GM12878 (cell line): Measurements from ENCODE around the gene CCL23. TPM values are rescaled to one million over a fixed set of nuclear protein-coding genes. Genes with fewer than 3 reads are reported as not detected.

Experiments
- ATAC-seq: fragments of 200-7000 bp; cut with Tn5 transposase; 3 replicates; pipeline ENCODE4 v1.9.1; 2020; ENCODE audit warnings: mild to moderate bottlenecking, moderate library complexity
- BruUV-seq: library from RNA; stranded (reverse); fragments of 400-500 nt; replicated peaks from 2 replicates; lab custom pipeline; 2021; lab: Mats Ljungman, UMichigan
- CTCF ChIA-PET: fragments of 300-600 bp; sonication (Branson Sonifier 250); formaldehyde crosslinking; extraction: SDS; loops from one replicate; lab custom pipeline; 2021; ENCODE audit warnings: inconsistent platforms; lab: Yijun Ruan, JAX
- POLR2A ChIA-PET: fragments of 350-600 bp; formaldehyde crosslinking; extraction: SDS; loops from one replicate; lab custom pipeline; 2021; ENCODE audit warnings: inconsistent platforms; lab: Charles Lee
- RAD21 ChIA-PET: fragments of 300-600 bp; sonication (Branson Sonifier 250); formaldehyde crosslinking; loops from one replicate; lab custom pipeline; 2023; ENCODE audit warnings: antibody characterized with exemption; ENCODE audit not compliant: unreplicated experiment; lab: Charles Lee
- SMC1A ChIA-PET: fragments of 300-600 bp; sonication (Branson Sonifier 250); formaldehyde crosslinking; loops from one replicate; lab custom pipeline; 2023; ENCODE audit not compliant: unreplicated experiment, uncharacterized antibody; lab: Charles Lee
- DNase-seq: peaks from one replicate; pipeline ENCODE4 v3.0.0-alpha.2; 2011; ENCODE audit warnings: low read depth, low spot score
- FAIRE-seq: peaks from 3 replicates; lab custom pipeline; 2011; peaks lifted over from hg19 to GRCh38; lab: Jason Lieb, UNC
- H2AFZ ChIP-seq: 2 replicates; pipeline ENCODE4 v1.6.0; 2011; ENCODE audit warnings: low read depth, low read length, control low read depth; ENCODE audit not compliant: control insufficient read depth
- H3K27ac ChIP-seq: 2 replicates; pipeline ENCODE4 v1.5.1; 2011; ENCODE audit warnings: control low read depth; ENCODE audit not compliant: control insufficient read depth, insufficient read depth
- H3K27me3 ChIP-seq, 2 experiments: replicated peaks in 1 of 2; 2 replicates each; pipeline versions ENCODE4 v1.6.0 to v1.6.1; 2011; ENCODE audit warnings: low read length in 1 of 2; ENCODE audit not compliant: control insufficient read depth in 2 of 2, insufficient read depth in 2 of 2
- H3K36me3 ChIP-seq, 2 experiments: 2 replicates each; pipeline ENCODE4 v1.5.1; 2011; ENCODE audit warnings: low read length in 1 of 2; ENCODE audit not compliant: control insufficient read depth in 2 of 2, insufficient read depth in 2 of 2
- H3K4me1 ChIP-seq: 2 replicates; pipeline ENCODE4 v1.6.1; 2011; ENCODE audit warnings: mild to moderate bottlenecking, low read length, moderate library complexity, mixed read lengths; ENCODE audit not compliant: control insufficient read depth, insufficient read depth
- H3K4me2 ChIP-seq: 2 replicates; pipeline ENCODE4 v1.6.0; 2011; ENCODE audit warnings: control low read depth; ENCODE audit not compliant: control insufficient read depth, insufficient read depth
- H3K4me3 ChIP-seq: fragments of 200-600 bp; sonication (generic); 2 replicates; pipeline ENCODE4 v1.5.1; 2016
- H3K79me2 ChIP-seq: 2 replicates; pipeline ENCODE4 v1.6.0; 2011; ENCODE audit warnings: low read length; ENCODE audit not compliant: control insufficient read depth, insufficient read depth
- H3K9ac ChIP-seq: 2 replicates; pipeline ENCODE4 v1.8.0; 2011; ENCODE audit warnings: low read length, control low read depth, mixed read lengths; ENCODE audit not compliant: control insufficient read depth, insufficient read depth
- H3K9me3 ChIP-seq: replicated peaks from 3 replicates; pipeline ENCODE4 v1.5.1; 2011; ENCODE audit warnings: mild to moderate bottlenecking, low read length; ENCODE audit not compliant: control insufficient read depth, insufficient read depth
- H4K20me1 ChIP-seq: 2 replicates; pipeline ENCODE4 v1.6.0; 2011; ENCODE audit not compliant: control insufficient read depth, insufficient read depth
- CUX1 ChIP-seq: IDR thresholded peaks from 2 replicates; pipeline ENCODE4 v1.6.1; 2012; ENCODE audit warnings: improper control_type of control experiment, low read depth, low read length; ENCODE audit not compliant: insufficient replicate concordance
- RUNX3 ChIP-seq: IDR thresholded peaks from 2 replicates; pipeline ENCODE4 v1.6.1; 2012; ENCODE audit warnings: low read length, inconsistent platforms
- ZBED1 ChIP-seq: IDR thresholded peaks from 2 replicates; pipeline ENCODE4 v1.6.1; 2016; ENCODE audit warnings: borderline replicate concordance
- WGBS: methylation state at CpG from one replicate; pipeline ENCODE4 v1.1.6; 2016; ENCODE audit warnings: low lambda C conversion rate; ENCODE audit not compliant: insufficient replicate concordance, insufficient coverage; ENCODE audit errors: missing lambda C conversion rate; 5-methylcytosine and 5-hydroxymethylcytosine counted together
- in situ Hi-C: fragments of 300-500 bp; cut with MboI; formaldehyde crosslinking; loops from 9 replicates; pipeline ENCODE4 v1.14.3; 2018; ENCODE audit warnings: mixed read lengths
- intact Hi-C: fragments of 100-400 bp; cut with micrococcal nuclease; formaldehyde crosslinking; loops from one replicate; pipeline ENCODE4 v1.14.2; 2022; ENCODE audit not compliant: unreplicated experiment
- polyA plus RNA-seq, 11 experiments: library from polyadenylated mRNA; depleted of rRNA in 4 of 11; unstranded in 6 of 11; stranded (reverse) in 5 of 11; fragments of >200 nt; fragmentation: Nextera tagmentation in 4 of 11; fragmentation: Illumina TruSeq in 1 of 11; extraction: Ambion mirVana in 4 of 11; extraction: Trizol in 1 of 11; gene quantifications; 1 replicate in 1 of 11; 2 replicates in 10 of 11; pipeline versions ENCODE4 v1.2.1 to v1.2.3, GENCODE V29; 2011 to 2016; ENCODE audit warnings: inconsistent platforms in 2 of 11, missing spikeins in 2 of 11, low read depth in 1 of 11
- total RNA-seq, 4 experiments: library from RNA; depleted of rRNA in 3 of 4; stranded (reverse); fragments of >200 nt in 3 of 4; fragmentation: Illumina TruSeq in 1 of 4; extraction: Trizol in 1 of 4; gene quantifications; 2 replicates each; pipeline versions ENCODE4 v1.2.1 to v1.2.3, GENCODE V29; 2013 to 2021

CCL23 gene
- total and polyA plus RNA-seq, 10 of the 15 experiments (the other 5 are each of a cell fraction or from before 2014, with no cell fraction given): 0.15 to 0.62 (median 0.41) TPM; not detected in 6

- no peak overlapping the region for H3K27ac ChIP-seq
- H3K4me1 ChIP-seq: peaks cover 12% of the 10 kb centered on the region
- ATAC-seq: peak; percentile 27; the same call in 1 of the 3 replicates
- no peak for FAIRE-seq
- no peaks in the 10 kb centered on the region for H4K20me1 ChIP-seq
- no peaks in the 10 kb centered on the region for H3K27me3 ChIP-seq
- CTCF ChIA-PET: interaction anchor here (0.7 to 1.4 kb wide), 3 partner anchors 30 to 72 kb away, joined by 3 to 5 read pairs (median 3); no protein-coding TSS in a partner anchor
- POLR2A ChIA-PET: no interaction called here
- no TSS peak for BruUV-seq
- no peak overlapping the region; the same call in 1 of the 2 replicates for H3K4me2 ChIP-seq
- H2AFZ ChIP-seq: no peak overlapping the region
- SMC1A ChIA-PET: interaction anchor here (0.8 to 2.1 kb wide), 4 partner anchors 20 to 71 kb away, joined by 3 to 7 read pairs (median 3); partner anchors contain the start of gene CCL16
- no peaks in the 10 kb centered on the region for H3K9me3 ChIP-seq
- intact Hi-C loops: no loop called here
- no peak for DNase-seq
- no peak overlapping the region for H3K4me3 ChIP-seq
- in situ Hi-C loops: no loop called here
- H3K9ac ChIP-seq: no peak overlapping the region
- 61% methylated on average over 6 of the region's 6 CpGs for WGBS
- TF ChIP-seq CUX1 (no peak), RUNX3 (no peak), ZBED1 (no peak)
- no peaks in the 10 kb centered on the region for H3K36me3 ChIP-seq
- H3K79me2 ChIP-seq: no peaks in the 10 kb centered on the region
- RAD21 ChIA-PET: interaction anchor here (0.7 to 1.6 kb wide), 2 partner anchors 32 to 144 kb away, joined by 4 to 9 read pairs; no protein-coding TSS in a partner anchor
Measured at GRCh38 chr17:36001862-36002603, 15.7 kb downstream of the CCL23 start.
